Stimulated activated CD4-positive, alpha-beta T cell treated with anti-CD3 and anti-CD28 coated beads, Interleukin-12 subunit alpha, Interleukin-12 subunit beta, amount 100 ng/mL, for 24 hours (primary cell): ENCODE measurements around the gene STRAP.
A peak's percentile ranks its signal among the peaks of the same experiment; 100 is the strongest.

Source experiments
- DNase-seq, 2 experiments: peaks; one replicate each; pipeline ENCODE4 v3.0.0-alpha.2; 2020; ENCODE audit warnings: low read depth in 2 of 2

Gene STRAP

GRCh38 chr12:15882118-15882971 lies at the start of gene STRAP:
Gene STRAP, plus strand, starts transcription at chr12:15882387. Its CDS starts 321 bp downstream, at chr12:15882708.
- peak; percentile 90 to 94 for DNase-seq

GRCh38 chr12:15834575-15834974 lies 47.6 kb upstream of the STRAP start:
- no peak for DNase-seq

- no peak for DNase-seq
These were observed 44.9 kb upstream of the STRAP start for GRCh38 chr12:15837141-15837790.

GRCh38 chr12:15839041-15839440 lies 43.1 kb upstream of the STRAP start:
- DNase-seq = no peak

GRCh38 chr12:15839682-15840081 lies 42.5 kb upstream of the STRAP start:
- no peak for DNase-seq

- DNase-seq = no peak
These were observed 40.1 kb upstream of the STRAP start for GRCh38 chr12:15842108-15842507.

GRCh38 chr12:15846887-15847286 lies 35.3 kb upstream of the STRAP start:
- no peak for DNase-seq

GRCh38 chr12:15848606-15849005 lies 33.6 kb upstream of the STRAP start:
- no peak for DNase-seq

GRCh38 chr12:15851045-15851620 lies 31.1 kb upstream of the STRAP start:
- no peak for DNase-seq

- DNase-seq = no peak
These were observed 30.3 kb upstream of the STRAP start for GRCh38 chr12:15851919-15852318.

GRCh38 chr12:15852383-15852782 lies 29.8 kb upstream of the STRAP start:
- DNase-seq = no peak

GRCh38 chr12:15853877-15854276 lies 28.3 kb upstream of the STRAP start:
- no peak for DNase-seq

- no peak for DNase-seq
These were observed 27.3 kb upstream of the STRAP start for GRCh38 chr12:15854916-15855315.

- no peak for DNase-seq
These were observed 26.5 kb upstream of the STRAP start for GRCh38 chr12:15855646-15856045.

- no peak for DNase-seq
These were observed 25.8 kb upstream of the STRAP start for GRCh38 chr12:15856097-15856982.

GRCh38 chr12:15858353-15858752 lies 23.8 kb upstream of the STRAP start:
- no peak for DNase-seq

GRCh38 chr12:15859116-15859515 lies 23.1 kb upstream of the STRAP start:
- no peak for DNase-seq

GRCh38 chr12:15861404-15861803 lies 20.8 kb upstream of the STRAP start:
- DNase-seq = no peak

- no peak for DNase-seq
These were observed 19.3 kb upstream of the STRAP start for GRCh38 chr12:15862840-15863239.

- no peak for DNase-seq
These were observed 18.8 kb upstream of the STRAP start for GRCh38 chr12:15863372-15863771.

GRCh38 chr12:15863984-15864383 lies 18.2 kb upstream of the STRAP start:
- DNase-seq = no peak

- no peak for DNase-seq
These were observed 14.0 kb upstream of the STRAP start for GRCh38 chr12:15868186-15868585.
